ENCODE results near the gene NCSTN. TPM values are rescaled to one million over a fixed set of nuclear protein-coding genes. Genes with fewer than 3 reads are reported as not detected.

Gene NCSTN
- polyA plus RNA-seq, 1 donor from 2014 or later: 21.0 TPM

DNA sequence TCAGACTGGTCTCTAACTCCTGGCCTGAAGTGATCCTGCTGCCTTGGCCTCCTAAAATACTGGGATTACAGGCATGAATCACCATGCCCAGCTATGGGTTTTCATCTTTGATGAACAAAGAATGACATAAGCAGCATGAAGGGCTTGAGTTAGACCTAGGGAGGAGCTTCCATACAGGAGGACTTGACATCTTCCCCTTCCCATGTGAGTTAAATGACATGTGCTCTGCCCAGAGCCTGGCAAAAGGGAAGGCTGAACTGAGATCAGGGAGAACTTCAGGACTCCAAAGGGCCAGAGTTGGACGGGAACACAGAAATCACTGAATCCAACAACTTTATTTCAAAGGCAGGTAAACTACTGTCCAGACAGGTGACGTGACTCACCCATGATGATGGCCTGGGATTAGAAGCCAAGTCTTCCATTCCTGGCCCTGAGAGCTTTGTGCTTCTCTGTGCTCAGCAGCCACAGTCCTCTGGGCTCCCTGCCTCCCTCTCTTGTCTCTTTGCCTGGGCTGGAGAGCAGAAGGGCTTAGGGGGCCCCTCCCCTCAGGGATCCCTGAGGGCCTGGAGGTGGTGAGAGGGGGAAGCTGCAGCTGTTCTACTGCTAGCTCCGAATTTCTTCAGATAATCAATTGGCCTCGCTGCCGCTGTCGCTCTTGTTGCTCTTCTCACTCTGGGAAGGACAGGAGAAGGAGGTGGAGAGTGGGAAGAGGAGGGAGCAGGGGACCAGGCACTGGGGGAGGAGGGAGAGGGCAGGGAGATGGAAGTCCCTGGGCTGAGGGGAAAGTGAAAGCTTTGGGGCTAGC, 31.3 kb downstream of the NCSTN start:
- no peaks in the 10 kb centered on the region for H3K27me3 ChIP-seq (ENCODE audit: insufficient read depth, low read depth, low read length)
- H3K27ac ChIP-seq (ENCODE audit: low read length): no peak overlapping the region
- no peaks in the 10 kb centered on the region for H4K20me1 ChIP-seq (ENCODE audit: insufficient read depth)
- H2AFZ ChIP-seq (ENCODE audit: low read depth, low read length): no peak overlapping the region
- H3K9me3 ChIP-seq (ENCODE audit: low read length): no peaks in the 10 kb centered on the region
- no peaks in the 10 kb centered on the region for H3K9me2 ChIP-seq (ENCODE audit: insufficient read depth, low read length)
- no peaks in the 10 kb centered on the region for H3K36me3 ChIP-seq (ENCODE audit: insufficient read depth, low read length)
- H3K4me2 ChIP-seq (ENCODE audit: low read length): no peak overlapping the region
- TF ChIP-seq TAF1 (IDR thresholded peaks at IDR 0.05; ENCODE audit: low read depth): no peak
- no peak for TF ChIP-seq CTCF (IDR thresholded peaks at IDR 0.05; ENCODE audit: poor library complexity, severe bottlenecking)
- no peak for TF ChIP-seq POLR2AphosphoS5 (IDR thresholded peaks at IDR 0.05)
- no peak for TF ChIP-seq EP300 (conservative IDR thresholded peaks at IDR 0.05; ENCODE audit: poor library complexity, severe bottlenecking)
- no peak for TF ChIP-seq MXI1 (conservative IDR thresholded peaks at IDR 0.05; ENCODE audit: poor library complexity, severe bottlenecking)
- TF ChIP-seq, protein P1, sequence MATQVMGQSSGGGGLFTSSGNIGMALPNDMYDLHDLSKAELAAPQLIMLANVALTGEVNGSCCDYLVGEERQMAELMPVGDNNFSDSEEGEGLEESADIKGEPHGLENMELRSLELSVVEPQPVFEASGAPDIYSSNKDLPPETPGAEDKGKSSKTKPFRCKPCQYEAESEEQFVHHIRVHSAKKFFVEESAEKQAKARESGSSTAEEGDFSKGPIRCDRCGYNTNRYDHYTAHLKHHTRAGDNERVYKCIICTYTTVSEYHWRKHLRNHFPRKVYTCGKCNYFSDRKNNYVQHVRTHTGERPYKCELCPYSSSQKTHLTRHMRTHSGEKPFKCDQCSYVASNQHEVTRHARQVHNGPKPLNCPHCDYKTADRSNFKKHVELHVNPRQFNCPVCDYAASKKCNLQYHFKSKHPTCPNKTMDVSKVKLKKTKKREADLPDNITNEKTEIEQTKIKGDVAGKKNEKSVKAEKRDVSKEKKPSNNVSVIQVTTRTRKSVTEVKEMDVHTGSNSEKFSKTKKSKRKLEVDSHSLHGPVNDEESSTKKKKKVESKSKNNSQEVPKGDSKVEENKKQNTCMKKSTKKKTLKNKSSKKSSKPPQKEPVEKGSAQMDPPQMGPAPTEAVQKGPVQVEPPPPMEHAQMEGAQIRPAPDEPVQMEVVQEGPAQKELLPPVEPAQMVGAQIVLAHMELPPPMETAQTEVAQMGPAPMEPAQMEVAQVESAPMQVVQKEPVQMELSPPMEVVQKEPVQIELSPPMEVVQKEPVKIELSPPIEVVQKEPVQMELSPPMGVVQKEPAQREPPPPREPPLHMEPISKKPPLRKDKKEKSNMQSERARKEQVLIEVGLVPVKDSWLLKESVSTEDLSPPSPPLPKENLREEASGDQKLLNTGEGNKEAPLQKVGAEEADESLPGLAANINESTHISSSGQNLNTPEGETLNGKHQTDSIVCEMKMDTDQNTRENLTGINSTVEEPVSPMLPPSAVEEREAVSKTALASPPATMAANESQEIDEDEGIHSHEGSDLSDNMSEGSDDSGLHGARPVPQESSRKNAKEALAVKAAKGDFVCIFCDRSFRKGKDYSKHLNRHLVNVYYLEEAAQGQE (IDR thresholded peaks at IDR 0.05; ENCODE audit: borderline replicate concordance): no peak
- no peak for TF ChIP-seq EZH2 (IDR thresholded peaks at IDR 0.05; ENCODE audit: borderline replicate concordance, insufficient read depth, low read length, poor library complexity, severe bottlenecking)
- H3F3A ChIP-seq (ENCODE audit: insufficient read depth, low read length, poor library complexity, severe bottlenecking): no peaks in the 10 kb centered on the region
- H3K79me2 ChIP-seq (replicated peaks; ENCODE audit: insufficient read depth, low read length): no peaks in the 10 kb centered on the region
- H3K9ac ChIP-seq (ENCODE audit: low read length): no peak overlapping the region
- no peak overlapping the region for H3K4me3 ChIP-seq (ENCODE audit: low read length)

DNA sequence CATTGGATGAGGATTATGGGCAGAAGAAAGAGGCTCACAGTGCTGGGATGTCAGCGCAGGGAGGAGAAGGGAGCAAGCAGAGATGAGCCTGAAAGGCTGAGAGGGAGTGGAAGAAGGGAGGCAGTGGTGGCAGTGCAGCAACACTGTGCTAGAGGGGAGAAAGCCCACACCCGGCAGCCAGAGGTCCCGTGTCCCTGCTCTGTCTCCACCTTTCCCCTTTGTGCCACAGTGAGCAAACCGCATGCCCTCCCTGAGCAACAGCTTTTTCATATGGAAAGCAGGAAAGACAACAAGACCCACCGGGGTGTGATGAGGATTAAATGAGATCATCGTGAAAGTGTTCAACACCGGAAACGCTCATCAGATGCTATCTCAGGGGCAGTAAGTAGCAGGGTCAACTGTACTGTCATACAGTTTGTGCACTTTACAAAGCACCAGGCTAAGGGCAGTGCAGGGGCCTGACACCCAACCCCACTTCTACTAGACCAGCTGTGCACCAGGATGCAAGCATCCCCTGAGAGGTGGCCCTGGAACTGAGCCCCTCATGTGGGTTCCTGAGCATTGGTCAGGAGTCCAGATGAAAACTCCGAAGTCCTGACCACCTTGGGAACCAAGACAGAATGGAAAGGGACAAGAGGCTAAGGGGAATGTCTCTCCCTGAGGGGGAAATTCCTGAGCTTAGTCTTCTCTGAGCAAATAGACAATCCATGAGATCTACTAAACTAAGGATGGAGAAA, 32.8 kb downstream of the NCSTN start:
- H3K9me2 ChIP-seq (ENCODE audit: insufficient read depth, low read length): no peaks in the 10 kb centered on the region
- H4K20me1 ChIP-seq (ENCODE audit: insufficient read depth): no peaks in the 10 kb centered on the region
- no peak overlapping the region for H3K4me3 ChIP-seq (ENCODE audit: low read length)
- peak overlapping the region; percentile 45 for H2AFZ ChIP-seq (ENCODE audit: low read depth, low read length)
- no peak overlapping the region for H3K27ac ChIP-seq (ENCODE audit: low read length)
- TF ChIP-seq SMC3 (conservative IDR thresholded peaks at IDR 0.05; ENCODE audit: poor library complexity) (no peak), TAF1 (IDR thresholded peaks at IDR 0.05; ENCODE audit: low read depth) (no peak)
- no peaks in the 10 kb centered on the region for H3K79me2 ChIP-seq (replicated peaks; ENCODE audit: insufficient read depth, low read length)
- no peaks in the 10 kb centered on the region for H3K27me3 ChIP-seq (ENCODE audit: insufficient read depth, low read depth, low read length)
- no peak overlapping the region for H3K9ac ChIP-seq (ENCODE audit: low read length)
- no peaks in the 10 kb centered on the region for H3K9me3 ChIP-seq (ENCODE audit: low read length)
- H3K36me3 ChIP-seq (ENCODE audit: insufficient read depth, low read length): no peaks in the 10 kb centered on the region
- no peak overlapping the region for H3K4me2 ChIP-seq (ENCODE audit: low read length)
- no peaks in the 10 kb centered on the region for H3F3A ChIP-seq (ENCODE audit: insufficient read depth, low read length, poor library complexity, severe bottlenecking)
